ENCODE results near the gene CCNT1.
"Not testable (repeated sequence)": the region's sequence is repeated elsewhere in the genome, so short reads cannot be mapped to it uniquely, and the experiment has no call there.

GRCh38 chr12:48645354-48645753, 71.2 kb downstream of the CCNT1 start:
- TF ChIP-seq CTCF (conservative IDR thresholded peaks at IDR 0.05; ENCODE audit: low read length); EZH2phosphoT487 (IDR thresholded peaks at IDR 0.05; ENCODE audit: borderline replicate concordance): not testable (repeated sequence)

All from Loucy (cell line).